H1 (cell line): ENCODE measurements around the gene HSPBP1. TPM values are rescaled to one million over a fixed set of nuclear protein-coding genes. Genes with fewer than 3 reads are reported as not detected.

ENCODE experiments used
- CTCF ChIA-PET: fragments of 300-600 bp; sonication (Branson Sonifier 250); formaldehyde crosslinking; loops from one replicate; lab custom pipeline; 2021; ENCODE audit not compliant: partially characterized antibody; lab: Charles Lee
- POLR2A ChIA-PET: fragments of 300-600 bp; sonication (Branson Sonifier 250); formaldehyde crosslinking; loops from one replicate; lab custom pipeline; 2021; ENCODE audit warnings: inconsistent platforms; ENCODE audit not compliant: partially characterized antibody; lab: Charles Lee
- DNase-seq, 2 experiments: peaks; one replicate each; pipeline versions ENCODE4 v3.0.0 to v3.0.0-alpha.2; 2010 to 2022; ENCODE audit warnings: low spot score in 2 of 2, low read depth in 1 of 2, mixed read lengths in 1 of 2
- FAIRE-seq: peaks from 2 replicates; lab custom pipeline; 2011; peaks lifted over from hg19 to GRCh38; lab: Jason Lieb, UNC
- H2AFZ ChIP-seq: 2 replicates; pipeline ENCODE4 v1.8.1; 2012; ENCODE audit warnings: low read length, inconsistent platforms
- H2AK5ac ChIP-seq: 2 replicates; pipeline ENCODE4 v1.6.1; 2013; ENCODE audit warnings: low read depth, low read length
- H2BK120ac ChIP-seq: replicated peaks from 2 replicates; pipeline ENCODE3; 2013; ENCODE audit warnings: low read depth, low read length, inconsistent platforms
- H2BK12ac ChIP-seq: 2 replicates; pipeline ENCODE4 v1.6.1; 2013; ENCODE audit warnings: low read depth, low read length
- H2BK15ac ChIP-seq: 2 replicates; pipeline ENCODE4 v1.6.1; 2013; ENCODE audit warnings: low read length
- H2BK20ac ChIP-seq: 2 replicates; pipeline ENCODE4 v1.6.1; 2013; ENCODE audit warnings: low read length
- H2BK5ac ChIP-seq: 2 replicates; pipeline ENCODE4 v1.6.1; 2013; ENCODE audit warnings: low read depth, low read length
- H3K14ac ChIP-seq: 2 replicates; pipeline ENCODE4 v1.6.1; 2013; ENCODE audit warnings: inconsistent platforms; ENCODE audit not compliant: insufficient read length
- H3K18ac ChIP-seq: 2 replicates; pipeline ENCODE4 v1.6.1; 2013; ENCODE audit warnings: low read length; ENCODE audit errors: extremely low read depth
- H3K23ac ChIP-seq: 2 replicates; pipeline ENCODE4 v1.6.1; 2013; ENCODE audit warnings: inconsistent platforms; ENCODE audit not compliant: insufficient read length
- H3K23me2 ChIP-seq: 2 replicates; pipeline ENCODE4 v1.6.1; 2013; ENCODE audit warnings: low read depth, low read length
- H3K27ac ChIP-seq: 2 replicates; pipeline ENCODE4 v1.6.1; 2011; ENCODE audit warnings: low read depth, low read length, inconsistent platforms
- H3K27me3 ChIP-seq, 4 experiments: replicated peaks in 1 of 4; 1 replicate in 1 of 4; 2 replicates in 3 of 4; pipeline versions ENCODE4 v1.6.1 to v1.8.1; 2011 to 2013; ENCODE audit warnings: low read length in 3 of 4, mild to moderate bottlenecking in 3 of 4, inconsistent platforms in 2 of 4, mixed read lengths in 2 of 4, moderate library complexity in 1 of 4; ENCODE audit not compliant: control insufficient read depth in 3 of 4, insufficient read depth in 3 of 4; ENCODE audit errors: extremely low read depth in 1 of 4
- H3K36me3 ChIP-seq, 4 experiments: 2 replicates each; pipeline versions ENCODE4 v1.6.1 to v1.8.1; 2011 to 2013; ENCODE audit warnings: mild to moderate bottlenecking in 4 of 4, low read length in 3 of 4, moderate library complexity in 2 of 4, control low read depth in 1 of 4, inconsistent platforms in 1 of 4; ENCODE audit not compliant: insufficient read depth in 4 of 4, control insufficient read depth in 2 of 4
- H3K4ac ChIP-seq: replicated peaks from 2 replicates; pipeline ENCODE3; 2013; ENCODE audit warnings: low read length, low read depth, mixed read lengths, inconsistent platforms; ENCODE audit not compliant: insufficient read length
- H3K4me1 ChIP-seq, 4 experiments: replicated peaks in 1 of 4; 1 replicate in 1 of 4; 2 replicates in 3 of 4; pipeline versions ENCODE4 v1.6.1 to v1.8.1; 2011 to 2013; ENCODE audit warnings: low read length in 3 of 4, inconsistent platforms in 2 of 4, mixed read lengths in 1 of 4; ENCODE audit not compliant: insufficient read depth in 4 of 4, control insufficient read depth in 3 of 4
- H3K4me2 ChIP-seq, 2 experiments: 2 replicates each; pipeline versions ENCODE4 v1.6.1 to v1.8.1; 2011 to 2013; ENCODE audit warnings: low read depth in 2 of 2, low read length in 2 of 2, control low read depth in 1 of 2, inconsistent platforms in 1 of 2, mild to moderate bottlenecking in 1 of 2; ENCODE audit not compliant: insufficient read depth in 1 of 2
- H3K4me3 ChIP-seq, 4 experiments: fragments of 200-600, 300-600 bp in 1 of 4; sonication (generic), shearing (Covaris generic), sonication (Bioruptor Twin) in 1 of 4; 2 replicates each; pipeline versions ENCODE4 v1.5.1 to v1.8.1; 2011 to 2016; ENCODE audit warnings: low read length in 4 of 4, low read depth in 3 of 4, control low read depth in 2 of 4, inconsistent platforms in 2 of 4, mild to moderate bottlenecking in 2 of 4, mixed read lengths in 1 of 4, moderate library complexity in 1 of 4; ENCODE audit not compliant: insufficient read depth in 2 of 4; ENCODE audit errors: extremely low read depth in 1 of 4
- H3K56ac ChIP-seq: replicated peaks from 2 replicates; pipeline ENCODE3; 2013; ENCODE audit warnings: low read depth, mild to moderate bottlenecking, mixed read lengths, low read length, inconsistent platforms; ENCODE audit not compliant: insufficient read length
- H3K79me1 ChIP-seq: 2 replicates; pipeline ENCODE4 v1.6.1; 2013; ENCODE audit warnings: low read depth, low read length, control low read depth
- H3K79me2 ChIP-seq, 2 experiments: 2 replicates each; pipeline versions ENCODE4 v1.6.1 to v1.8.1; 2012 to 2013; ENCODE audit warnings: low read length in 2 of 2, mild to moderate bottlenecking in 2 of 2, inconsistent platforms in 1 of 2; ENCODE audit not compliant: insufficient read depth in 2 of 2, control insufficient read depth in 1 of 2
- H3K9ac ChIP-seq, 4 experiments: replicated peaks in 1 of 4; 1 replicate in 1 of 4; 2 replicates in 3 of 4; pipeline versions ENCODE4 v1.6.1 to v1.8.1; 2011 to 2013; ENCODE audit warnings: low read depth in 3 of 4, low read length in 3 of 4, control low read depth in 2 of 4, mild to moderate bottlenecking in 2 of 4, moderate library complexity in 2 of 4, inconsistent platforms in 1 of 4; ENCODE audit errors: extremely low read depth in 1 of 4
- H3K9me3 ChIP-seq, 2 experiments: 2 replicates each; pipeline versions ENCODE4 v1.6.1 to v1.8.1; 2012 to 2013; ENCODE audit warnings: mild to moderate bottlenecking in 2 of 2, moderate library complexity in 2 of 2, control low read depth in 1 of 2, inconsistent platforms in 1 of 2, low read depth in 1 of 2, low read length in 1 of 2, mixed read lengths in 1 of 2; ENCODE audit not compliant: insufficient read depth in 2 of 2
- H4K20me1 ChIP-seq, 2 experiments: replicated peaks in 1 of 2; 2 replicates each; pipeline versions ENCODE3 to v1.8.1; 2011 to 2013; ENCODE audit warnings: inconsistent platforms in 2 of 2, low read length in 2 of 2, mild to moderate bottlenecking in 1 of 2; ENCODE audit not compliant: insufficient read depth in 2 of 2, control insufficient read depth in 1 of 2
- H4K5ac ChIP-seq: 2 replicates; pipeline ENCODE4 v1.6.1; 2013; ENCODE audit warnings: low read length, low read depth, mixed read lengths, inconsistent platforms; ENCODE audit not compliant: insufficient read length
- H4K8ac ChIP-seq: 2 replicates; pipeline ENCODE4 v1.8.0; 2013; ENCODE audit warnings: mild to moderate bottlenecking, moderate library complexity, low read length, inconsistent platforms; ENCODE audit not compliant: insufficient read depth; ENCODE audit errors: extremely low read depth
- H4K91ac ChIP-seq: replicated peaks from 2 replicates; pipeline ENCODE3; 2013; ENCODE audit warnings: low read length, mixed read lengths, inconsistent platforms; ENCODE audit not compliant: insufficient read length
- ASH2L ChIP-seq: fragments of 200-600, 300-600 bp; sonication (generic); IDR thresholded peaks from one replicate; pipeline ENCODE4 v1.7.1; 2017; ENCODE audit warnings: low read length
- ATF3 ChIP-seq: IDR thresholded peaks from 2 replicates; pipeline ENCODE4 v1.6.1; 2011; ENCODE audit warnings: low read depth, mild to moderate bottlenecking, low read length; ENCODE audit not compliant: insufficient read depth
- CEBPB ChIP-seq: IDR thresholded peaks from 2 replicates; pipeline ENCODE4 v1.6.1; 2012; ENCODE audit warnings: low read depth, low read length
- CREB1 ChIP-seq: IDR thresholded peaks from 2 replicates; pipeline ENCODE4 v1.6.1; 2012; ENCODE audit warnings: inconsistent platforms
- RXRA ChIP-seq: IDR thresholded peaks from 2 replicates; pipeline ENCODE4 v1.6.1; 2011; ENCODE audit warnings: low read depth, mild to moderate bottlenecking, low read length, moderate library complexity; ENCODE audit not compliant: insufficient read depth
- SIN3A ChIP-seq, 2 experiments: IDR thresholded peaks in 1 of 2; conservative IDR thresholded peaks in 1 of 2; 2 replicates each; pipeline ENCODE4 v1.6.1; 2011 to 2012; ENCODE audit warnings: low read length in 2 of 2, improper control_type of control experiment in 1 of 2, low read depth in 1 of 2, mild to moderate bottlenecking in 1 of 2
- SIX5 ChIP-seq: IDR thresholded peaks from 2 replicates; pipeline ENCODE4 v1.6.1; 2011; ENCODE audit warnings: mild to moderate bottlenecking, low read depth, low read length
- TAF7 ChIP-seq: optimal IDR thresholded peaks from 2 replicates; pipeline ENCODE3; 2011; ENCODE audit warnings: low read depth, mild to moderate bottlenecking, inconsistent platforms, low read length, moderate library complexity, borderline replicate concordance
- USF2 ChIP-seq: IDR thresholded peaks from 2 replicates; pipeline ENCODE4 v1.6.1; 2011; ENCODE audit warnings: low read length, improper control_type of control experiment
- WGBS, 2 experiments: shearing (Covaris generic) in 1 of 2; methylation state at CpG; one replicate each; pipeline versions ENCODE4 v1.1.6 to v1.1.7; 2013 to 2015; ENCODE audit warnings: low lambda C conversion rate in 2 of 2, mixed read lengths in 2 of 2, inconsistent platforms in 1 of 2, low coverage in 1 of 2, missing lambda C conversion rate in 1 of 2; ENCODE audit not compliant: insufficient replicate concordance in 2 of 2, insufficient coverage in 1 of 2, insufficient read length in 1 of 2; ENCODE audit errors: extremely low coverage in 1 of 2, missing lambda C conversion rate in 1 of 2; 5-methylcytosine and 5-hydroxymethylcytosine counted together
- polyA plus RNA-seq, 7 experiments: library from polyadenylated mRNA; depleted of rRNA in 3 of 7; stranded (reverse) in 5 of 7; unstranded in 2 of 7; fragments of >200 nt in 5 of 7; fragments of 200-250 nt in 2 of 7; gene quantifications; 1 replicate in 5 of 7; 2 replicates in 1 of 7; 4 replicates in 1 of 7; pipeline versions ENCODE4 v1.2.1 to v1.2.3, GENCODE V29; 2011 to 2013; ENCODE audit warnings: missing spikeins in 2 of 7, mixed read lengths in 2 of 7
- total RNA-seq: library from RNA; stranded (reverse); fragmentation: NEBNext Ultra II Directional; extraction: Animal tissue kit (Norgen Biotek cat#: 25700); gene quantifications from 2 replicates; pipeline ENCODE4 v1.2.1, GENCODE V29; 2021

Gene HSPBP1
- total and polyA plus RNA-seq, 2 of the 8 experiments (the other 6 are each of a cell fraction or from before 2014, with no cell fraction given): 63.4 to 100 TPM

- Histone ChIP-seq H3K36me3 (no peaks in the 10 kb centered on the region), H3K23ac (no peak overlapping the region), H3K4me3 (peak overlapping the region; percentile 24 to 56 (median 37); a peak in 7 of 8 replicates), H2BK5ac (no peak overlapping the region), H4K5ac (peak overlapping the region; percentile 57), H2AK5ac (no peak overlapping the region), H2BK120ac (no peak overlapping the region), H3K4ac (no peak overlapping the region), H3K27me3 (no peaks in the 10 kb centered on the region), H2BK15ac (peak overlapping the region; percentile 97; the same call in 1 of the 2 replicates), H2AFZ (peak overlapping the region; percentile 74), H3K23me2 (peaks cover 2% of the 10 kb centered on the region; the same call in 1 of the 2 replicates), H3K79me1 (no peaks in the 10 kb centered on the region), H2BK20ac (no peak overlapping the region), H4K8ac (peak overlapping the region; percentile 73), H3K18ac (peak overlapping the region; percentile 97), H3K9ac (no peak overlapping the region; a peak in 1 of 7 replicates), H3K9me3 (no peaks in the 10 kb centered on the region), H4K91ac (no peak overlapping the region), H3K4me1 (peaks cover 0 to 10% (median 5%) of the 10 kb centered on the region in 4 experiments; a peak in 6 of 7 replicates), H3K27ac (no peak overlapping the region), H3K4me2 (peak overlapping the region; percentile 77 to 80), H4K20me1 (no peaks in the 10 kb centered on the region), H3K56ac (no peak overlapping the region), H3K79me2 (no peaks in the 10 kb centered on the region), H3K14ac (no peak overlapping the region), H2BK12ac (0 out of 2 replicates have a peak overlapping the region, but pooled peaks have one; percentile 60)
- FAIRE-seq: no peak
- ChIA-PET CTCF (interaction anchor here (1.5 to 1.6 kb wide), 2 partner anchors 18 to 28 kb away, joined by 7 read pairs; no protein-coding TSS in a partner anchor), POLR2A (interaction anchor here (0.6 to 4.3 kb wide), 6 partner anchors 14 to 254 kb away, joined by 3 to 23 read pairs (median 9); partner anchors contain the start of genes KMT5C and UBE2S)
- WGBS, 2 experiments: 10% methylated on average over 21 of the region's 21 CpGs; no CpG with 5 or more reads in 1 of the 2 experiments
- DNase-seq: peak; percentile 61 to 93
- TF ChIP-seq RXRA (no peak), CREB1 (peak; percentile 51; the same call in 1 of the 2 replicates), TAF7 (no peak), CEBPB (no peak), SIX5 (peak; percentile 98), ASH2L (peak; percentile 30), SIN3A (conservative IDR thresholded peaks at IDR 0.05 in 1 of 2, IDR thresholded peaks at IDR 0.05 in 1 of 2; ENCODE audit: low read depth in 1 of 2, low read length in 2 of 2) (peak in 1 of 2 experiments; percentile 80; a peak in 1 of 4 replicates), USF2 (no peak), ATF3 (peak; percentile 47; the same call in 1 of the 2 replicates)
These were observed 39.9 kb upstream of the HSPBP1 start for GRCh38 chr19:55319785-55320184.
